Left colon (tissue), 2 donors: ENCODE measurements around the gene PARD3. TPM values are rescaled to one million over a fixed set of nuclear protein-coding genes. Genes with fewer than 3 reads are reported as not detected.
"Not testable (repeated sequence)": the region's sequence is repeated elsewhere in the genome, so short reads cannot be mapped to it uniquely, and the experiment has no call there.

ENCODE experiments used
- ATAC-seq: fragments of 200-7000 bp; cut with Tn5 transposase; one replicate; pipeline ENCODE4 v1.9.1; 2020; ENCODE audit warnings: mild to moderate bottlenecking, moderate library complexity
- DNase-seq, 2 donors: peaks; one replicate each; pipeline ENCODE4 v3.0.0-alpha.2; 2020
- intact Hi-C, 2 donors: fragments of 100-400 bp; cut with DNase I in 1 of 2; cut with micrococcal nuclease in 1 of 2; formaldehyde crosslinking; loops; one replicate each; pipeline versions ENCODE4 v1.11.2 to v1.14.0; 2022; cut with DNase I, micrococcal nuclease
- total RNA-seq, 2 donors: library from RNA; stranded (reverse); fragmentation: NEBNext Ultra II Directional; extraction: Animal tissue kit (Norgen Biotek cat#: 25700); gene quantifications; one replicate each; pipeline ENCODE4 v1.2.1, GENCODE V29; 2021
- donor health status: DM: no; HTN: no; CAD: no.
- donor health status: DM: yes; HTN: yes; CAD: no.

Gene PARD3
- total RNA-seq, 2 donors from 2014 or later: 45.5 to 52.9 TPM

- intact Hi-C loops: no loop called here
- DNase-seq: no peak
- no peak for ATAC-seq
These were observed 528.9 kb downstream of the PARD3 start for GRCh38 chr10:34286136-34286739.

GRCh38 chr10:34281661-34282582 lies 533.2 kb downstream of the PARD3 start:
- ATAC-seq (no peak), DNase-seq (no peak)
- intact Hi-C loops: no loop called here

DNA sequence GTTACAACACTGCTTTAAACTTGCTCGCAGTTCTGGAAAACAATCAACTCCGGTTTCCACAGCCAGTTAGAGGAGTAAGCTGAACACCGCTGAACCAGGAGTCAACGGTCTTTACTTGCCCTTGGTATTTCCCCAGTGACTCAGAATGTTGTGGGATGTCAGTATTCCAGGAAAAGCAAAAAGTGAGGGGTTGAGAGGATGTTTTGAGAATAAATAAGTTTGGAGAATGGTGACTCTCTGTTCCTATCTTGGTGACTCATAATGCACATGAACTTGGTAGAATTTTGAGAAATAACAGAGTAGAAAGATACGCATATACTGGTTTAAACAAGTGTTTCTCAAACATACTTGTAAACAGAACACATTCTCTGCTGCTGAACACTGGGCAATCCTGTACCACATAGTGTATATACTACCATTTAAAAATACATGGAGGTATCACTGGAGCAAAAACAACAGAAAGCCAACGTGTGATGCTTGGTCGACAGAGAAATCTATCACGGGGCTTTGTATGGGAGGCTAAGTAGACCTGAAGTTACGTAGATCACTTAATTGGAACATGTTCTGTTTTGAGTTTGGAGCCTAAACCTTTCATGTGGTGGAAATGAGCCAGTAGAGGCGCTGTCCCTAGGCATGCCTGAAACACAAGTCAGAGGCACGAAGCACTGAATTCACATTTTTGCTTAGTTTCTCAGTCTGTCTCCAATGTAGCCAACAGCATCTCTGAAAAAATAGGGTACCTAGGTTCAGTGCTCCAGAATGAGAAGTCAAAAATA lies 534.3 kb downstream of the PARD3 start:
- ATAC-seq (no peak), DNase-seq (no peak)
- intact Hi-C loops: no loop called here

DNA sequence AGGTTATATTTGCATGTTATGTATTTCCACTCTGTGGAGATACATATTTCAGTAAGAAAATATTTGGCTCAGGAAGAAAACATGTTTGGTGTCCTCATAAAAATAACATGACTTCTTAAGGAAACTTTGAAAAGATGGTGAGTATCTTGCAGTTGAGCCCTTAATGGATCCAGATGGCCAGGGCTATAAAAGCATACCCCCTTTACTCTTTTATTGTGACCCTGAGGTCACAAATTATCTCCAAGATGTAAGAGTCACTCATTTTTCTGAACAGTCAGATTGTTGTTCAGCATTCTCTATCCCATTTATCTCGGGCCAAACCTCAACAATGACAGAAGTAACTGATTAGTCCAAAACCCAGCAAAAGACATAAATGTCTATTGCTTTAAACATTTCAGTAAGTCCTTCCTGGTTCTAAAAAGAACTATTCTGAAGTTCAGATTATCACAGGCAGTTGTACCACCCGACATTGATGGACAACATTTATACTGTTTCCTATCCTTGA lies 539.4 kb downstream of the PARD3 start:
- DNase-seq (no peak), ATAC-seq (no peak)
- intact Hi-C loops: no loop called here

DNA sequence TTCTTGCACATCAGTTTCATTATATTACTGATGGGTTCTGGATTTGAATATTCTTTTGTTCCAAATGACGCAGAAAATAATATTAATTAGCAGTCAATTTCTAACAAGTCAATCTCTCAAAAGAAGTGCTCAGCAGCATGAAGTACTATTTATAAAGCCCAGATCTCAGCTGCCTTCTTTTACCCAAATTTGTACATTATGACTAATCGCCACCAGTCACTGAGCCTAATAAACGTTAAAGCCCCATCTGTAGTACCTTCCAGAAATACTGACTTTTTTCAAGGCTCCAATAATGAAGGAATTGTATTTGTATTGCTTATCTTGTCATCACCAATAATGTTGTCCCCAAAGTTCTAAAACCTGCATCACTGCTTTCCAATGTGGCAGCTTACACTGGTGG lies 540.2 kb downstream of the PARD3 start:
- intact Hi-C loops: no loop called here
- DNase-seq (no peak), ATAC-seq (no peak)

DNA sequence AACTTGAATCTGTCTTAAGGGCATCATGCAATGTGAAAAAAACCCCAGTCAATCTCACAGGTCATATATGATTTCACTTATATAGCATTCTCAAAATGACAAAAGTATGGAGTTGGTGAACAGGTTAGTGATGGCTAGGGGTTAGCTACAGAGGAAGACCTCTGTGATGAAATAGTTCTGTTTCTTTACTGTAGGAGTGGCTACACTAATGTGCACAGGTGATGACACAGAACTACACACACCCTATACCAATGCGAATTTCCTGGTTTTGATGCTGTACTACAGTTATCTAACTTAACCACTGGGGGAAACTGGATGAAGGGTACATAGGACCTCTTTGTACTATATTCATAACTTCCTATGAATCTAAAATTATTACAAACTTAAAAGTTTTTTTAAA lies 541.8 kb downstream of the PARD3 start:
- no peak for DNase-seq
- intact Hi-C loops: no loop called here
- peak; percentile 26 for ATAC-seq

DNA sequence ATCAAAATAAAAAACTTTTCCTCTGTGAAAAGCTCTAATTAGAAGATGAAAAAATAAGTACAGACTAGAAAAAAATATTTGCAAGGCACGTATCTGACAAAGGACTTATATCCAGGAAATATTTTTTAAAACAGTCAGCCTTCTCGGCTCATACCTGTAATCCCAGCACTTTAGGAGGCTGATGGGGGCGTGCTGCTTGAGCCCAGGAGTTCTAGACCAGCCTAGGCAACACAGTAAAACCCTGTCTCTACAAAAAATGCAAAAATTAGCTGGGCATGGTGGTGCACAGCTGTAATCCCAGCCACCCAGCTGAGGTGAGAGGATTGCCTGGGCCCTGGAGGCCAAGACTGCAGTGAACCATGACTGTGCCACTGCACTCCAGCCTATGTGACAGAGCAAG lies 542.8 kb downstream of the PARD3 start:
- ATAC-seq (no peak), DNase-seq (no peak)
- intact Hi-C loops: no loop called here

DNA sequence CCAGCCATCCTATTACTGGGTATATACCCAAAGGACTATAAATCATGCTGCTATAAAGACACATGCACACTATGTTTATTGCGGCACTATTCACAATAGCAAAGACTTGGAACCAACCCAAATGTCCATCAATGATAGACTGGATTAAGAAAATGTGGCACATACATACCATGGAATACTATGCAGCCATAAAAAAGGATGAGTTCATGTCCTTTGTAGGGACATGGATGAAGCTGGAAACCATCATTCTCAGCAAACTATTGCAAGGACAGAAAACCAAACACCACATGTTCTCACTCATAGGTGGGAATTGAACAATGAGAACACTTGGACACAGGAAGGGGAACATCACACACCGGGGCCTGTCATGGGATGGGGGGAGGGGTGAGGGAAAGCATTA lies 546.7 kb downstream of the PARD3 start:
- intact Hi-C loops, DNase-seq, ATAC-seq: not testable (repeated sequence)

- intact Hi-C loops: no loop called here
- DNase-seq (no peak), ATAC-seq (no peak)
These were observed 552.1 kb downstream of the PARD3 start for GRCh38 chr10:34262985-34263384.

DNA sequence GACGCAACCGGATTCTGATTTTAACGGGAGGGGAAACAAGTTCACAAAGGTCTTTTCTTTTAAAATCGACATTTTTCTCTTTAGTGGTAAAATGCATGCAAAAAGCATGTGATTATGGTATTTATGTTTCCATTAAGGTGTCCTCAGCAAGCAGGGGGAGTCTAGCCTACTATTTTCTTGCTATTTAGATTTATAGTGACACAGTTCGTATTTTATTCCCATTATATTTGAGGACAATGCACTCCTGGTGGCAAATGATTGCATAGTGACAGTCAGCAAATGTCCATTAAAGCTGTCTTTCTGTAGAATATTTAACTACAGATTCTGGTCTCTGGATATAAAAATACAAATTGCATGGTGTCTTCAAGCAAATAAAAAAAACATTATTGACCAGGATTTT lies 554.2 kb downstream of the PARD3 start:
- intact Hi-C loops: no loop called here
- DNase-seq: no peak
- no peak for ATAC-seq

DNA sequence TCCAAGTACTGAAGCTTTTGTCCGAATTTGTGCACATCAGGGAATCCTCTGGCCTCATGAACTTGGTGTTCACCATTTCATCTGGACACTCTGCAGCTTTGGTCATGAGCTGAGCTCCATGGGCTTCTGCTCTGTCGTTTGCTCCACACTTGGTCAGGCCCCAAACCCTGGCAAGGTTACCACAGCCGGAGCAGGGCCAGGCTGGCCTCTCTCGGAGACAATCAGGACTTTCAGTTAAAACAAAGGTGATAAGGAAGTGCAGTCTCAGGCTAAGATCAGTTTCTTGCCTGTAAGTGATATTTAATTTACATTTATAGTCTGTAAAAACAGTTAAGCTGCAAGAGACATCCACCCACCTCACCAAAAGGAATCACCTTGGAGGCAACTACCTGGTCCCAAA lies 558.9 kb downstream of the PARD3 start:
- intact Hi-C loops: no loop called here
- DNase-seq (peak; percentile 32 to 35), ATAC-seq (peak; percentile 81)

GRCh38 chr10:34255035-34255434 lies 560.1 kb downstream of the PARD3 start:
- intact Hi-C loops: no loop called here
- ATAC-seq (peak; percentile 84), DNase-seq (peak in 1 of 2 donors; percentile 9)

DNA sequence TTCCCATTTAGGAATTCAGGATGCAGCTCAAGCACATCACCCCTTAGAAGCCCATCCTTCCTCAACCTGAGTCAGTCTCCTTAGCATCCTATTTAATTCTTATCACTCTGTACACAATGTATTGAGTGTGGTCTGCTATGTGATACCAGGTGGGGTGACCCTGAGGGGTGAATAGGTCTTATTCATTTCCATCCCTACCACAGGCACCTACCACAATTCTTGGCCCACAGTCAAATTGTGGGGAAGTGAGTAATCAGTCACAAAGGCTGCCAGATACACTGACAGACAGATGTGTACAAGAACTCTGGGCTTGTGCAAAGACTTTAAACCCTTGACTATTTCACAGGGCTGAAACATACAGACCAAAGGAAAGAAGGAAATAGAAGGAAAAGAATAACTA lies 560.5 kb downstream of the PARD3 start:
- peak; percentile 78 for ATAC-seq
- intact Hi-C loops: no loop called here
- peak in 1 of 2 donors; percentile 27 for DNase-seq

- intact Hi-C loops: no loop called here
- DNase-seq: no peak
- no peak for ATAC-seq
These were observed 563.0 kb downstream of the PARD3 start for GRCh38 chr10:34252111-34252510.

DNA sequence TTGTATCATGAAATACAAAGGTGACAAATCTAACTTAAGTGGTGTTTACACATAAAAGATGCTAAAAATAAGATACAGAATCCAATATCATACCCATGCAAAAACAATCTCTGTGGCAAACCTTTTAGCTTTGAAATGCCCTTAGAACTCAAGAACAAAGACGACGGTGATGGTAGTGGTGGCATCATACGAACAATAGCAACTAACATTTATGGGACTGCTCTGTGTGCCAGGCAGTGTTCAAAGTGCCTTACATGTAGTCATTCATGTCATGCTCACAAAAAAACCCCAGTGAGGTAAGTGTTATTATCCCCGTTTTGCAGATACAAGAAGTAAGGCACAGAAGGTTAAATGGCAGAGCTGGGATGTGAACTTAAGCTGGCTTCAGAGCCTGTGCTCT lies 563.9 kb downstream of the PARD3 start:
- intact Hi-C loops: no loop called here
- no peak for ATAC-seq

DNA sequence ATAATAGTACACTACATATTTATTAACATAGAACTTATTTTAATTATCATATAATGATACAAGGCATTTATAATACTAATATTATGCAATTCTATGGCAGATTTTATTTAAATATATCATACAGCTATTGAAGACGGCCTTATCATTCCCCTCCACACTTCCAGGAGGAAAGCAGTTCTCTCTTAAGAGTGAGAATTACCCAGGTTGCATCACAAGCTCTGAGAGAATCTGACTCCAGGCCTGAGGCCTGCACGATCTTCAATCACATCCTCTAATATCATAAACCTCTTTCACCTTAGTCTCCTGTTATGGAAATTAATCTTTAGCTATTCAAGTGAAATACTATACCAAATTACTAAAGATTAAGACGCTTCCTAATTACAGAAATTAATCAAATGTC lies 564.4 kb downstream of the PARD3 start:
- ATAC-seq: no peak
- DNase-seq: no peak
- intact Hi-C loops: no loop called here

More for the DNA sequence above, 563.9 kb downstream of the PARD3 start:
- DNase-seq: no peak

GRCh38 chr10:34249634-34250033 lies 565.5 kb downstream of the PARD3 start:
- ATAC-seq (no peak), DNase-seq (no peak)
- intact Hi-C loops: no loop called here

GRCh38 chr10:34247560-34247959 lies 567.5 kb downstream of the PARD3 start:
- DNase-seq: no peak
- no peak for ATAC-seq
- intact Hi-C loops: no loop called here

DNA sequence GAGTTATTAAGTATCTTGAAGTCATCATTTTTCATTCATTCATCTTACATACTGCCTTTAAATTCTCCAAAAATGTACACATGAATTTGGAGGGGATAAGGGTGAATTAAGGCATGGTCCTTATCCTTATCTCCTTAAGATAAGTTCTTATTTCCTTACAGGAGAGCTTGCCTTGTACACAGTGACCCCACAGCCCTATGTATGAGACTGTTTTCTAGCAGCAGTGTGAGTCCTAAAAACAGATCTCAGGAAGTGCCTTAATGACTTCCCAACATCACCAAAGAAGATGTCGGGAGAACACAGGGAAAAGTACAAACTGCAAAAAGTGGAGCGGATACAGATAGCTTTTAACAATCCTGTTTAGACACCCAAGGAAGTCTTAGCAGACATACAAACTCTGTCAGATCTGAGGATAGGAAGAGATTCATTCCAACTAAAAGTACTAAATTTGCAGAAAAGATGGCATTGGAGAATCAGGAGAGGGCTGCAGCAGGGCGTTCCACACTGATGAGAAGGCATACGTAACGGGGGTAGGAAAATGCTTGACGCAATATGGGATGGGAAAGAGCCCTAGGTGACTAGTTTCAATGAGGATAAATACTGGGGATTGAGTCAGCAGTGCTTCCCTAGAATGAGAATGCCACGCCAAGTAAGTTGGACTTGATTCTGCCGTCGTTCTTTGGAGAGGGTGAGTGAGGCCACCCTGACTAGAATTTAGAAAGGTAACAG lies 570.2 kb downstream of the PARD3 start:
- intact Hi-C loops: no loop called here
- no peak for DNase-seq
- ATAC-seq: no peak
